HEK293 (cell line): ENCODE data around the gene PABPN1.
"Not testable (repeated sequence)": the region's sequence is repeated elsewhere in the genome, so short reads cannot be mapped to it uniquely, and the experiment has no call there.

Experiments used
- ZIC2 ChIP-seq: fragments of 450-650 bp; formaldehyde crosslinking; IDR thresholded peaks from 2 replicates; pipeline ENCODE4 v1.5.1; 2016; ENCODE audit warnings: missing biosample characterization, missing genetic modification characterization
- ZNF175 ChIP-seq: fragments of 450-650 bp; formaldehyde crosslinking; IDR thresholded peaks from 2 replicates; pipeline ENCODE4 v1.5.1; 2016; ENCODE audit warnings: missing biosample characterization, missing genetic modification characterization

- TF ChIP-seq ZIC2, ZNF175 (tag by site-specific recombination): not testable (repeated sequence)
Observed at GRCh38 chr14:23325746-23326145, 4.5 kb downstream of the PABPN1 start.
